ENCODE data around the gene PBX1. TPM values are rescaled to one million over a fixed set of nuclear protein-coding genes. Genes with fewer than 3 reads are reported as not detected.

Gene PBX1
- total and polyA plus RNA-seq, 2 donors (not counting 3 experiments of a cell fraction or from before 2014, with no cell fraction given) = 10.7 to 24.1 TPM

- no peaks in the 10 kb centered on the region for H3K9me1 ChIP-seq (replicated peaks; ENCODE audit: control insufficient read depth, extremely low read depth, insufficient read depth, low read length)
- intact Hi-C loops (cut with micrococcal nuclease) = no loop called here
- H3K4me1 ChIP-seq (ENCODE audit: control insufficient read depth, extremely low read depth, insufficient read depth, low read length) = peaks cover 6% of the 10 kb centered on the region
- no peaks in the 10 kb centered on the region for H3K79me2 ChIP-seq (ENCODE audit: control insufficient read depth, insufficient read depth, low read length)
- no peak overlapping the region for H3K4me3 ChIP-seq (replicated peaks in 1 of 3; ENCODE audit: insufficient read depth in 1 of 3, low read depth in 1 of 3, low read length in 3 of 3)
- no peaks in the 10 kb centered on the region for H3K27me3 ChIP-seq (ENCODE audit: control insufficient read depth in 2 of 2, insufficient read depth in 2 of 2, low read length in 2 of 2)
- H3K36me3 ChIP-seq (ENCODE audit: control insufficient read depth in 2 of 2, extremely low read depth in 1 of 2, insufficient read depth in 2 of 2, low read length in 2 of 2) = no peaks in the 10 kb centered on the region
- BruUV-seq (replicated peaks) = no TSS peak
- dilution Hi-C loops (cut with MboI; ENCODE audit: extremely low pct_ligation_motif_present, low sequenced_read_pairs) = no loop called here
- H3K9me3 ChIP-seq (replicated peaks; ENCODE audit: control insufficient read depth, insufficient read depth, low read length) = no peaks in the 10 kb centered on the region
- ChIA-PET POLR2A (no interaction called here), CTCF (interaction anchor here (1.2 kb wide), 1 partner anchor 8 kb away, joined by 3 read pairs; no protein-coding TSS in a partner anchor)
- TF ChIP-seq FOS (IDR thresholded peaks at IDR 0.05; ENCODE audit: borderline replicate concordance, insufficient read depth, low read length) = no peak
- DNase-seq (ENCODE audit: low read depth, low spot score) = no peak
- H2AFZ ChIP-seq (ENCODE audit: low read depth, low read length) = no peak overlapping the region
- H4K20me1 ChIP-seq (replicated peaks; ENCODE audit: control insufficient read depth, extremely low read depth, insufficient read depth, low read length) = no peaks in the 10 kb centered on the region
- H3K9ac ChIP-seq (replicated peaks; ENCODE audit: extremely low read depth, insufficient read depth, low read length) = no peak overlapping the region
- no peak overlapping the region for H3K4me2 ChIP-seq (ENCODE audit: insufficient read depth, low read length)
- H3K27ac ChIP-seq (ENCODE audit: insufficient read depth, low read depth, low read length) = no peak overlapping the region
- no peak for FAIRE-seq
Measured at GRCh38 chr1:164725401-164725800, 166.4 kb downstream of the PBX1 start.

- CTCF ChIA-PET = interaction anchor here (1.5 kb wide), 1 partner anchor 10 kb away, joined by 4 read pairs; no protein-coding TSS in a partner anchor
- Histone ChIP-seq H3K4me1 (ENCODE audit: control insufficient read depth, extremely low read depth, insufficient read depth, low read length) (no peaks in the 10 kb centered on the region), H3K4me2 (ENCODE audit: insufficient read depth, low read length) (no peak overlapping the region), H3K79me2 (ENCODE audit: control insufficient read depth, insufficient read depth, low read length) (no peaks in the 10 kb centered on the region), H3K9me1 (replicated peaks; ENCODE audit: control insufficient read depth, extremely low read depth, insufficient read depth, low read length) (no peaks in the 10 kb centered on the region), H3K9ac (replicated peaks; ENCODE audit: extremely low read depth, insufficient read depth, low read length) (no peak overlapping the region), H3K36me3 (ENCODE audit: control insufficient read depth in 2 of 2, extremely low read depth in 1 of 2, insufficient read depth in 2 of 2, low read length in 2 of 2) (no peaks in the 10 kb centered on the region), H3K27ac (ENCODE audit: insufficient read depth, low read depth, low read length) (no peak overlapping the region), H4K20me1 (replicated peaks; ENCODE audit: control insufficient read depth, extremely low read depth, insufficient read depth, low read length) (no peaks in the 10 kb centered on the region), H3K9me3 (replicated peaks; ENCODE audit: control insufficient read depth, insufficient read depth, low read length) (no peaks in the 10 kb centered on the region), H3K4me3 (replicated peaks in 1 of 3; ENCODE audit: insufficient read depth in 1 of 3, low read depth in 1 of 3, low read length in 3 of 3) (no peak overlapping the region), H2AFZ (ENCODE audit: low read depth, low read length) (no peak overlapping the region), H3K27me3 (ENCODE audit: control insufficient read depth in 2 of 2, insufficient read depth in 2 of 2, low read length in 2 of 2) (no peaks in the 10 kb centered on the region)
- BruUV-seq (replicated peaks) = no TSS peak
- intact Hi-C loops (cut with micrococcal nuclease) = no loop called here
- FAIRE-seq = no peak
- dilution Hi-C loops (cut with MboI; ENCODE audit: extremely low pct_ligation_motif_present, low sequenced_read_pairs) = no loop called here
- TF ChIP-seq CTCF (IDR thresholded peaks at IDR 0.05; ENCODE audit: extremely low read depth in 1 of 2, insufficient read depth in 1 of 2, low read depth in 1 of 2, low read length in 2 of 2) (no peak), GATA2 (IDR thresholded peaks at IDR 0.05; ENCODE audit: insufficient read depth, insufficient read length, low read depth, low read length) (no peak), POLR2A (IDR thresholded peaks at IDR 0.05; ENCODE audit: low read depth, low read length) (no peak), MYC (IDR thresholded peaks at IDR 0.05; ENCODE audit: low read depth, low read length) (no peak), EZH2 (IDR thresholded peaks at IDR 0.05; ENCODE audit: borderline replicate concordance, low read depth, low read length, severe bottlenecking) (no peak), MAX (IDR thresholded peaks at IDR 0.05; ENCODE audit: insufficient read depth, insufficient read length) (no peak), FOS (IDR thresholded peaks at IDR 0.05; ENCODE audit: borderline replicate concordance, insufficient read depth, low read length) (no peak), JUN (IDR thresholded peaks at IDR 0.05; ENCODE audit: borderline replicate concordance, insufficient read depth, insufficient read length, low read depth) (no peak), POLR2AphosphoS5 (IDR thresholded peaks at IDR 0.05; ENCODE audit: insufficient read depth, low read depth, low read length) (no peak)
- peak; percentile 17 for DNase-seq (ENCODE audit: low read depth, low spot score)
- POLR2A ChIA-PET = no interaction called here
Measured at GRCh38 chr1:164726235-164726634, 167.3 kb downstream of the PBX1 start.
